Measurements from ENCODE around the gene CSNK2A1.

GRCh38 chr20:515696-516095 lies 27.9 kb downstream of the CSNK2A1 start:
- TF ChIP-seq POLR2A (IDR thresholded peaks at IDR 0.05) = no peak
- TF ChIP-seq, protein P1, sequence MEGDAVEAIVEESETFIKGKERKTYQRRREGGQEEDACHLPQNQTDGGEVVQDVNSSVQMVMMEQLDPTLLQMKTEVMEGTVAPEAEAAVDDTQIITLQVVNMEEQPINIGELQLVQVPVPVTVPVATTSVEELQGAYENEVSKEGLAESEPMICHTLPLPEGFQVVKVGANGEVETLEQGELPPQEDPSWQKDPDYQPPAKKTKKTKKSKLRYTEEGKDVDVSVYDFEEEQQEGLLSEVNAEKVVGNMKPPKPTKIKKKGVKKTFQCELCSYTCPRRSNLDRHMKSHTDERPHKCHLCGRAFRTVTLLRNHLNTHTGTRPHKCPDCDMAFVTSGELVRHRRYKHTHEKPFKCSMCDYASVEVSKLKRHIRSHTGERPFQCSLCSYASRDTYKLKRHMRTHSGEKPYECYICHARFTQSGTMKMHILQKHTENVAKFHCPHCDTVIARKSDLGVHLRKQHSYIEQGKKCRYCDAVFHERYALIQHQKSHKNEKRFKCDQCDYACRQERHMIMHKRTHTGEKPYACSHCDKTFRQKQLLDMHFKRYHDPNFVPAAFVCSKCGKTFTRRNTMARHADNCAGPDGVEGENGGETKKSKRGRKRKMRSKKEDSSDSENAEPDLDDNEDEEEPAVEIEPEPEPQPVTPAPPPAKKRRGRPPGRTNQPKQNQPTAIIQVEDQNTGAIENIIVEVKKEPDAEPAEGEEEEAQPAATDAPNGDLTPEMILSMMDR (IDR thresholded peaks at IDR 0.05) = no peak
